Neuronal stem cell (in vitro differentiated cells): Measurements from ENCODE around the gene NEMP2.

Experiments
- DNase-seq: peaks from one replicate; pipeline ENCODE4 v3.0.0-alpha.2; 2013; ENCODE audit warnings: low spot score
- H2AFZ ChIP-seq: one replicate; pipeline ENCODE4 v1.6.1; 2013; ENCODE audit warnings: mild to moderate bottlenecking, low read length, inconsistent platforms
- H2AK5ac ChIP-seq: 2 replicates; pipeline ENCODE4 v1.6.1; 2013; ENCODE audit warnings: low read depth, mild to moderate bottlenecking, inconsistent platforms, low read length, moderate library complexity, mixed read lengths
- H2BK120ac ChIP-seq: 2 replicates; pipeline ENCODE4 v1.6.1; 2013; ENCODE audit warnings: low read depth, mild to moderate bottlenecking, inconsistent platforms, low read length, moderate library complexity, mixed read lengths
- H2BK12ac ChIP-seq: one replicate; pipeline ENCODE4 v1.6.1; 2013; ENCODE audit warnings: low read length, inconsistent platforms
- H2BK15ac ChIP-seq: 2 replicates; pipeline ENCODE4 v1.6.1; 2013; ENCODE audit warnings: mild to moderate bottlenecking, low read length, inconsistent platforms, mixed read lengths
- H2BK5ac ChIP-seq: one replicate; pipeline ENCODE4 v1.6.1; 2013; ENCODE audit warnings: inconsistent platforms, mild to moderate bottlenecking, low read length, moderate library complexity
- H3K14ac ChIP-seq: one replicate; pipeline ENCODE4 v1.6.1; 2013; ENCODE audit warnings: low read length, inconsistent platforms
- H3K18ac ChIP-seq: 2 replicates; pipeline ENCODE4 v1.6.1; 2013; ENCODE audit warnings: low read length, inconsistent platforms
- H3K23ac ChIP-seq: 2 replicates; pipeline ENCODE4 v1.6.1; 2013; ENCODE audit warnings: low read depth, mild to moderate bottlenecking, mixed read lengths, low read length, inconsistent platforms; ENCODE audit not compliant: poor library complexity
- H3K27ac ChIP-seq: replicated peaks from 3 replicates; pipeline ENCODE4 v1.5.1; 2013; ENCODE audit warnings: low read length, inconsistent platforms
- H3K27me3 ChIP-seq, 3 experiments: 2 replicates each; pipeline ENCODE4 v1.6.1; 2013; ENCODE audit warnings: low read length in 3 of 3, mild to moderate bottlenecking in 2 of 3, inconsistent platforms in 1 of 3, low read depth in 1 of 3, mixed read lengths in 1 of 3, moderate library complexity in 1 of 3; ENCODE audit not compliant: control insufficient read depth in 3 of 3, insufficient read depth in 3 of 3
- H3K36me3 ChIP-seq, 2 donors: replicated peaks in 1 of 2; 2 replicates each; pipeline ENCODE4 v1.6.1; 2013; ENCODE audit warnings: low read length in 2 of 2; ENCODE audit not compliant: control insufficient read depth in 2 of 2, insufficient read depth in 2 of 2
- H3K4ac ChIP-seq: 2 replicates; pipeline ENCODE4 v1.6.1; 2013; ENCODE audit warnings: inconsistent platforms, mild to moderate bottlenecking, low read length, moderate library complexity
- H3K4me1 ChIP-seq, 2 donors: 1 replicate in 1 of 2; 2 replicates in 1 of 2; pipeline ENCODE4 v1.6.1; 2013; ENCODE audit warnings: low read length in 2 of 2, low read depth in 1 of 2; ENCODE audit not compliant: control insufficient read depth in 2 of 2, insufficient read depth in 1 of 2
- H3K4me2 ChIP-seq: one replicate; pipeline ENCODE4 v1.6.1; 2013; ENCODE audit warnings: mild to moderate bottlenecking, low read length, inconsistent platforms; ENCODE audit not compliant: insufficient read depth, poor library complexity, severe bottlenecking
- H3K4me3 ChIP-seq, 2 donors: 2 replicates each; pipeline ENCODE4 v1.5.1; 2013; ENCODE audit warnings: low read length in 2 of 2, mild to moderate bottlenecking in 2 of 2, inconsistent platforms in 1 of 2, moderate library complexity in 1 of 2
- H3K79me1 ChIP-seq: one replicate; pipeline ENCODE4 v1.6.1; 2013; ENCODE audit warnings: low read depth, mild to moderate bottlenecking, inconsistent platforms, low read length, moderate library complexity
- H3K9ac ChIP-seq: one replicate; pipeline ENCODE4 v1.6.1; 2013; ENCODE audit warnings: mild to moderate bottlenecking, low read depth, low read length, inconsistent platforms; ENCODE audit not compliant: poor library complexity
- H3K9me3 ChIP-seq, 2 donors: replicated peaks in 1 of 2; 2 replicates each; pipeline versions ENCODE3 to v1.6.1; 2013; ENCODE audit warnings: low read length in 2 of 2, mild to moderate bottlenecking in 2 of 2, inconsistent platforms in 1 of 2, low read depth in 1 of 2, mixed read lengths in 1 of 2, moderate library complexity in 1 of 2; ENCODE audit not compliant: control insufficient read depth in 2 of 2, insufficient read depth in 1 of 2
- H4K8ac ChIP-seq: one replicate; pipeline ENCODE4 v1.6.1; 2013; ENCODE audit warnings: low read depth, mild to moderate bottlenecking, inconsistent platforms, low read length, moderate library complexity
- H4K91ac ChIP-seq: one replicate; pipeline ENCODE4 v1.6.1; 2013; ENCODE audit warnings: low read length, low read depth, mild to moderate bottlenecking, inconsistent platforms; ENCODE audit not compliant: poor library complexity
- WGBS, 2 donors: extraction: QIAGEN DNeasy Blood & Tissue Kit; methylation state at CpG; one replicate each; pipeline ENCODE4 v1.1.7; 2013; ENCODE audit warnings: missing lambda C conversion rate in 2 of 2, mixed read lengths in 1 of 2; ENCODE audit not compliant: insufficient read length in 2 of 2, insufficient replicate concordance in 1 of 2; ENCODE audit errors: extremely low coverage in 2 of 2; 5-methylcytosine and 5-hydroxymethylcytosine counted together

Gene NEMP2

GRCh38 chr2:190460487-190460886 lies 74.0 kb downstream of the NEMP2 start:
- Histone ChIP-seq H3K4ac (no peak overlapping the region), H3K4me3 (no peak overlapping the region), H3K4me2 (no peak overlapping the region), H2BK120ac (no peak overlapping the region), H3K36me3 (no peaks in the 10 kb centered on the region), H3K27me3 (no peaks in the 10 kb centered on the region), H2AFZ (no peak overlapping the region), H2BK12ac (no peak overlapping the region), H3K79me1 (no peaks in the 10 kb centered on the region), H3K9ac (no peak overlapping the region), H3K9me3 (no peaks in the 10 kb centered on the region), H4K91ac (no peak overlapping the region), H2BK15ac (no peak overlapping the region), H2AK5ac (no peak overlapping the region), H3K4me1 (peaks cover 0 to 2% of the 10 kb centered on the region in 2 donors), H4K8ac (no peak overlapping the region), H3K14ac (no peak overlapping the region), H2BK5ac (no peak overlapping the region), H3K27ac (no peak overlapping the region), H3K23ac (peak overlapping the region; percentile 56), H3K18ac (no peak overlapping the region)
- DNase-seq = no peak
- WGBS, 2 donors = no CpG with 5 or more reads among the region's 5 CpGs

- Histone ChIP-seq H2BK12ac (no peak overlapping the region), H2AK5ac (no peak overlapping the region), H2BK5ac (no peak overlapping the region), H2BK15ac (no peak overlapping the region), H3K79me1 (no peaks in the 10 kb centered on the region), H3K9ac (no peak overlapping the region), H3K4me3 (no peak overlapping the region), H4K91ac (no peak overlapping the region), H2AFZ (no peak overlapping the region), H3K4me1 (peaks cover 0 to 2% of the 10 kb centered on the region in 2 donors), H3K18ac (no peak overlapping the region), H2BK120ac (no peak overlapping the region), H3K27ac (no peak overlapping the region), H3K9me3 (no peaks in the 10 kb centered on the region), H3K4me2 (no peak overlapping the region), H3K23ac (no peak overlapping the region), H3K36me3 (no peaks in the 10 kb centered on the region), H3K27me3 (no peaks in the 10 kb centered on the region), H4K8ac (no peak overlapping the region), H3K4ac (no peak overlapping the region), H3K14ac (no peak overlapping the region)
- no peak for DNase-seq
- no CpG with 5 or more reads among the region's 1 CpG for WGBS, 2 donors
Measured at GRCh38 chr2:190459881-190460280, 74.6 kb downstream of the NEMP2 start.

GRCh38 chr2:190458352-190459107 lies 76.0 kb downstream of the NEMP2 start:
- no peak overlapping the region for H4K8ac ChIP-seq
- no peak for DNase-seq
- H2BK12ac ChIP-seq = no peak overlapping the region
- no peak overlapping the region for H2BK15ac ChIP-seq
- H2AFZ ChIP-seq = no peak overlapping the region
- H3K9ac ChIP-seq = no peak overlapping the region
- H3K23ac ChIP-seq = no peak overlapping the region
- no peak overlapping the region for H4K91ac ChIP-seq
- no peak overlapping the region for H3K4me2 ChIP-seq
- no peaks in the 10 kb centered on the region for H3K27me3 ChIP-seq
- H2BK5ac ChIP-seq = no peak overlapping the region
- H3K4me3 ChIP-seq = no peak overlapping the region
- H3K9me3 ChIP-seq = no peaks in the 10 kb centered on the region
- H3K79me1 ChIP-seq = no peaks in the 10 kb centered on the region
- H2BK120ac ChIP-seq = no peak overlapping the region
- peaks cover 0 to 2% of the 10 kb centered on the region in 2 donors for H3K4me1 ChIP-seq
- H3K14ac ChIP-seq = no peak overlapping the region
- H3K27ac ChIP-seq = no peak overlapping the region
- no peak overlapping the region for H3K4ac ChIP-seq
- no peaks in the 10 kb centered on the region for H3K36me3 ChIP-seq
- H3K18ac ChIP-seq = no peak overlapping the region
- WGBS, 2 donors = no CpG with 5 or more reads among the region's 8 CpGs
- H2AK5ac ChIP-seq = no peak overlapping the region

GRCh38 chr2:190457256-190457655 lies 77.3 kb downstream of the NEMP2 start:
- Histone ChIP-seq H3K23ac (no peak overlapping the region), H3K36me3 (no peaks in the 10 kb centered on the region), H2BK120ac (no peak overlapping the region), H2AK5ac (no peak overlapping the region), H3K9me3 (no peaks in the 10 kb centered on the region), H3K4me1 (no peaks in the 10 kb centered on the region), H3K9ac (no peak overlapping the region), H3K79me1 (no peaks in the 10 kb centered on the region), H4K8ac (no peak overlapping the region), H2BK15ac (no peak overlapping the region), H3K4ac (no peak overlapping the region), H3K27ac (no peak overlapping the region), H3K14ac (no peak overlapping the region), H3K27me3 (no peaks in the 10 kb centered on the region), H2AFZ (no peak overlapping the region), H4K91ac (no peak overlapping the region), H3K4me2 (no peak overlapping the region), H2BK12ac (no peak overlapping the region), H3K18ac (no peak overlapping the region), H2BK5ac (no peak overlapping the region), H3K4me3 (no peak overlapping the region)
- WGBS, 2 donors = no CpG with 5 or more reads among the region's 2 CpGs
- DNase-seq = no peak
